Dendritic cell treated with granulocyte-macrophage colony-stimulating factor and Interleukin-4, amounts not matched to agents 40 ng/mL and 50 ng/mL, for 4 days (primary cell): ENCODE measurements around the gene NPAS3.

Source experiments
- H3K27ac Mint-ChIP-seq: one replicate; pipeline ENCODE4 v1.8.0; 2022; ENCODE audit warnings: mild to moderate bottlenecking, mixed read lengths
- H3K27me3 Mint-ChIP-seq: one replicate; pipeline ENCODE4 v1.8.0; 2022; ENCODE audit warnings: mild to moderate bottlenecking, mixed read lengths
- H3K36me3 Mint-ChIP-seq: one replicate; pipeline ENCODE4 v1.8.0; 2022; ENCODE audit warnings: low read depth, mixed read lengths
- H3K4me1 Mint-ChIP-seq: one replicate; pipeline ENCODE4 v1.8.0; 2022; ENCODE audit warnings: low read depth, mixed read lengths
- H3K4me3 Mint-ChIP-seq: one replicate; pipeline ENCODE4 v1.8.0; 2022; ENCODE audit warnings: mild to moderate bottlenecking, moderate library complexity, mixed read lengths
- H3K9me3 Mint-ChIP-seq: one replicate; pipeline ENCODE4 v1.8.0; 2022; ENCODE audit warnings: mixed read lengths
- intact Hi-C: fragments of 100-400 bp; cut with micrococcal nuclease; formaldehyde crosslinking; loops from one replicate; pipeline ENCODE4 v1.15.0; 2022

NPAS3 gene

GRCh38 chr14:33352821-33353220 lies 414.1 kb downstream of the NPAS3 start:
- Mint-ChIP-seq H3K9me3 (no peaks in the 10 kb centered on the region), H3K27me3 (no peaks in the 10 kb centered on the region), H3K27ac (no peak overlapping the region), H3K4me3 (no peak overlapping the region), H3K4me1 (no peaks in the 10 kb centered on the region), H3K36me3 (no peaks in the 10 kb centered on the region)
- intact Hi-C loops = no loop called here

DNA sequence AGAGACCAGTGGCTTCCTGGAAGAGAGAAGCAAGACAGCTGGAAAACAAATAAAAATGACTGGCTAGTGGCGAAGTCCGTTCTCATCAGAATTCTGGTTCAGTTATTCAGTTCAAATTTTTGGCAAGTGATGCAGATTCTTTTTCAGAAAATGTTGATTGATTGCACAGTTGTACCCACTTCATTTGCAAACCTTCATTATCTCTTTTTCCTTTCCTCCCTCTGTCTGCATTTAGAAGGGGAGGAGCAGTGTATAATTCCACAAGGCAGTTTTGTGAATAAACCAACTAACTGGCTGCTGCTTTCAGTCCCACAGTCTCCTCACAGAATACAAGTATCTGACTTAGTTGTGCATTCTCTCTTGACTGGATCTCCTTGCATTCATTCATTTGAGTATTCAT lies 417.5 kb downstream of the NPAS3 start:
- H3K27me3 Mint-ChIP-seq = no peaks in the 10 kb centered on the region
- H3K4me3 Mint-ChIP-seq = no peak overlapping the region
- H3K27ac Mint-ChIP-seq = no peak overlapping the region
- H3K4me1 Mint-ChIP-seq = no peaks in the 10 kb centered on the region
- H3K9me3 Mint-ChIP-seq = no peaks in the 10 kb centered on the region
- intact Hi-C loops = no loop called here
- H3K36me3 Mint-ChIP-seq = no peaks in the 10 kb centered on the region

DNA sequence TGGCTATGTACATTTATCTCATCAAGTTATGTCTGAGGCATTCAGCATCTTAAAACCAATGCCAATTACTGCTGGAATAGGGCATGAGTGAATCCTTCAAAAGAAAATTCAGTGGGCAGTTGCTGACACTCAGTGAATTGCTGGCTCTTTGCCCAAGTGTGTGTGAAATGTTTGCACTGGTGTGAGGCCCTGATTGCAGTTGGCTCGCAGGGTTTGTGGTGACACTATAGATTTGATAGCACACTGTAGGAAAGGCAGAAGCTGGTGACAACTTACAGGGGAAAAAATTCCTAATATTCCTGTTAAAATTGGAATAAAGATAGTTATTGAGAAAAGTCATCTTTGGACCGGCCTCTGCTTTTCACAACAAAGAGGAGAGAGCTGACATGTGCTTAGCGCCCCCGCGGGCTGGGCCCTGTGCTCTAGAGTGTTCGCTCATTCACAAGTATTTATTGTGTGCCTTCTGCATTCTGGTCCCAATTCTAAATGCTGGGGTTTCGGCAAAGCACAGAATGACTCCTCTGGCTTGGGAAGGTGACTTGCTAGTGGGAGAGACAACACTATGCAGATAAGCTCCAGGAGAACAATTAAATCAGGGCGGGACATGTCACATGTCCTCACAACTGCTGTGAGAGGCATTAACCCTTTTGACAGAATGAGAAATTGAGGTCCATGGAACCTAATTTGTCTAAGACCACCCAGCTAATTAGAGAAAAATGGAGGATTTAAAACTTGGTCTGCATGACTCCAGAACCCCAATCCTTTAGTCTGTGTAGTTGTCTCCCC lies 418.7 kb downstream of the NPAS3 start:
- no peaks in the 10 kb centered on the region for H3K36me3 Mint-ChIP-seq
- no peaks in the 10 kb centered on the region for H3K27me3 Mint-ChIP-seq
- H3K4me1 Mint-ChIP-seq = no peaks in the 10 kb centered on the region
- intact Hi-C loops = no loop called here
- no peak overlapping the region for H3K4me3 Mint-ChIP-seq
- no peaks in the 10 kb centered on the region for H3K9me3 Mint-ChIP-seq
- H3K27ac Mint-ChIP-seq = no peak overlapping the region

DNA sequence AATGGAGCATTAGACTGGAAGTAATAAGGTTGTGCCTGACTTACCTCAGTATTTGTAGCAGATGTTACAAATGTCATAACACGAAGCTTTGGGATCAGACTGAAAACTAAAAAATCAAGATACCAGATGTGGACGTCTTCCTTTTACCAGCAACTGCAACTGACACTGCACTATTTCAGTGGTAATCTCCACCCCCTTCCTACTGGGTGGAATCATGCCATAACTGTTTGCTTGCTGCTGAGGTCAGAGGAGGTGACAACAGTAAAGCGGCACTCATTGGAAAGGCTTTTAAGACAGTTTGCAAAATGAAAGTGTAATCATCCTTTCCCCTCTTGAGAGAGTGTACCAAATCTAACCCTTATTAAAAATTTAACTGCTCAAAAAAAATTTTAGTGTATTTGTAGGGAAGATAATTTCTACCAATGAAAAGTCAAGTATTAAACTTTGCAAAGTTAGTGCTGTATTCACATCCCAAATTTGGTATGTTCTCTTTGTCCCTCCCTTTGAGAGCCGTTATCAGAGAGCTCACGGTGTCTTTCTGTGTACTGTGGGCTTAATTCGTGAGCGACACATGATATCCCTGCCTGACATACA lies 420.7 kb downstream of the NPAS3 start:
- Mint-ChIP-seq H3K4me3 (no peak overlapping the region), H3K27me3 (peaks cover 2% of the 10 kb centered on the region), H3K9me3 (no peaks in the 10 kb centered on the region), H3K27ac (no peak overlapping the region), H3K4me1 (no peaks in the 10 kb centered on the region), H3K36me3 (no peaks in the 10 kb centered on the region)
- intact Hi-C loops = no loop called here

GRCh38 chr14:33362934-33363333 lies 424.3 kb downstream of the NPAS3 start:
- no peak overlapping the region for H3K4me3 Mint-ChIP-seq
- intact Hi-C loops = no loop called here
- H3K9me3 Mint-ChIP-seq = no peaks in the 10 kb centered on the region
- H3K36me3 Mint-ChIP-seq = no peaks in the 10 kb centered on the region
- no peak overlapping the region for H3K27ac Mint-ChIP-seq
- H3K4me1 Mint-ChIP-seq = no peaks in the 10 kb centered on the region
- peaks cover 2% of the 10 kb centered on the region for H3K27me3 Mint-ChIP-seq

- Mint-ChIP-seq H3K9me3 (no peaks in the 10 kb centered on the region), H3K4me1 (no peaks in the 10 kb centered on the region), H3K36me3 (no peaks in the 10 kb centered on the region), H3K27me3 (peaks cover 2% of the 10 kb centered on the region), H3K27ac (no peak overlapping the region), H3K4me3 (no peak overlapping the region)
- intact Hi-C loops = no loop called here
Observed at GRCh38 chr14:33363682-33364081, 425.0 kb downstream of the NPAS3 start.

DNA sequence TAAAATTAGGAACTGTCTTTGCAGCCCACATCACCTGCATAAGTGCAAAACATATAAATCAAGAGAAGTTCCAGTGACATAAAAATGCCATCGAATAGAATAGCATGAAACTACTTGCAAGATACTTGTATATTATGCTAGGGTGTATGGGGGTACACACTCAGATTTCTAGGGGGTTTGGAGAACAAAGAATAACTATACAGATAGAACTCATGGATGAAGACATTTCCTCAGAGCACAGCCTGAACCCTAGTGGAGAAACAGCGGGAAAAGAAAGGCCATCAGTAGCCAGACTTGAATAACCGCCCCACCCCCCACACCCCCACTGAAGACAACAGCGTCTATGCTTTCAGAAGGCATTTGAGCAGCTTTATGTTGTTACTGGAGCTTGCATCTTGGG lies 425.8 kb downstream of the NPAS3 start:
- Mint-ChIP-seq H3K9me3 (no peaks in the 10 kb centered on the region), H3K27me3 (peaks cover 2% of the 10 kb centered on the region), H3K4me1 (no peaks in the 10 kb centered on the region), H3K36me3 (no peaks in the 10 kb centered on the region), H3K27ac (no peak overlapping the region), H3K4me3 (no peak overlapping the region)
- intact Hi-C loops = no loop called here

DNA sequence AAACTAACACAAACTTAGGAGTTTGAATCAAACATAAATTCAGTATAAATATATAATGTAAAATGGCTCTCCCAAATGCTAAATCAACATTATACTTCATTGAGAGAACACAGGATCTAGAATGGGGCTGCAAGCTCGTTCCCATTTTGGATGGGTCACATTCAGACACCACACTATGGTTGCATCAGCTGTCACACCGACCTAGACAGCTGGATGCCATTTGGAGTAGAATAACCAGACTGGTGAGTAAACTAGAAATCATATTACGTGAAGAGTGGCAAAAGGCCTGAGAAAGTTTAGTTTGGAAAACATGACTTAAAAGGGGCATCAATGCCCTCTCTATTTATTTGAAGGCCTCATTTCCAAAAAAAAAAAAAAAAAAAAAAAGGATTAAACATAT lies 430.4 kb downstream of the NPAS3 start:
- no peaks in the 10 kb centered on the region for H3K36me3 Mint-ChIP-seq
- H3K9me3 Mint-ChIP-seq = no peaks in the 10 kb centered on the region
- no peak overlapping the region for H3K4me3 Mint-ChIP-seq
- H3K27ac Mint-ChIP-seq = no peak overlapping the region
- H3K4me1 Mint-ChIP-seq = no peaks in the 10 kb centered on the region
- H3K27me3 Mint-ChIP-seq = no peaks in the 10 kb centered on the region
- intact Hi-C loops = no loop called here

- H3K4me1 Mint-ChIP-seq = no peaks in the 10 kb centered on the region
- no peaks in the 10 kb centered on the region for H3K9me3 Mint-ChIP-seq
- no peak overlapping the region for H3K27ac Mint-ChIP-seq
- no peaks in the 10 kb centered on the region for H3K27me3 Mint-ChIP-seq
- H3K4me3 Mint-ChIP-seq = no peak overlapping the region
- intact Hi-C loops = no loop called here
- no peaks in the 10 kb centered on the region for H3K36me3 Mint-ChIP-seq
Observed at GRCh38 chr14:33369972-33370371, 431.3 kb downstream of the NPAS3 start.

DNA sequence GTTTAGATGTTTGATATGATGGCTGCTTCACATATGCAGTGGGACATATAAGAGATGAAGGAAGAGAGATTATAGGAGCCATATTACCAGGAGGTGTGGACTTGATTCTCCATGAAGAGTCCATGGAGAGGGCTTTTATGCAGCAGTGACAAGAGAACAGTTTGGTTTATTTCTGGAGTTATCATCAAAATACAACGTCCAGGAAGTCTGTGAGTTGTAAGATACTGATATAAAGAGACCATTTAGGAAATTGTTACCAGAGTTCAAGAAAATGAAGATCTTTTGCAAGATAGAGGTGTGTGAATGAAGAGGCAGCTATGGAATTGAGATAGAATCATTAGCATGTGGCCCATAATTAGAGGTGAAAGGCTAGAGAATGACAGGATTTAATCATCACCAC lies 431.7 kb downstream of the NPAS3 start:
- Mint-ChIP-seq H3K36me3 (no peaks in the 10 kb centered on the region), H3K9me3 (no peaks in the 10 kb centered on the region), H3K4me3 (no peak overlapping the region), H3K4me1 (no peaks in the 10 kb centered on the region), H3K27me3 (no peaks in the 10 kb centered on the region), H3K27ac (no peak overlapping the region)
- intact Hi-C loops = no loop called here

DNA sequence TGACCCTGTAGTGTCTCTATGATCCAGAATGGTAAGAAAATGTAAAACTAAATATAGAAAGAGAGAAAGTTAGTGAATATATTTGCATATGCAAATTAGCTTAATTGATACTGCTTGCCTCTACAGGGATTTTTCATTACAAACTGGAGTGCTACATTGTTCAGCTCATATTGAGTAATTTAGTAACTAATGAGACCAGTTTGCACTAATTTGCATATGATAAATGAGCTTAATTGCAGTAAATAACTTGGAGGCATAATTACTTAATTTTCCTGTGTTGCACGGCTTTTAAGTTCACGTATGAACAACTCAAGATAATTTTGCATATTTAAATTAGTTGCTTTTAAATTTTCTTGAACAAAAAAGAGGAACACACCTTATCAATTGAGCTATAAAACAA lies 436.5 kb downstream of the NPAS3 start:
- Mint-ChIP-seq H3K27ac (no peak overlapping the region), H3K4me1 (no peaks in the 10 kb centered on the region), H3K9me3 (no peaks in the 10 kb centered on the region), H3K4me3 (no peak overlapping the region), H3K27me3 (no peaks in the 10 kb centered on the region), H3K36me3 (no peaks in the 10 kb centered on the region)
- intact Hi-C loops = no loop called here

DNA sequence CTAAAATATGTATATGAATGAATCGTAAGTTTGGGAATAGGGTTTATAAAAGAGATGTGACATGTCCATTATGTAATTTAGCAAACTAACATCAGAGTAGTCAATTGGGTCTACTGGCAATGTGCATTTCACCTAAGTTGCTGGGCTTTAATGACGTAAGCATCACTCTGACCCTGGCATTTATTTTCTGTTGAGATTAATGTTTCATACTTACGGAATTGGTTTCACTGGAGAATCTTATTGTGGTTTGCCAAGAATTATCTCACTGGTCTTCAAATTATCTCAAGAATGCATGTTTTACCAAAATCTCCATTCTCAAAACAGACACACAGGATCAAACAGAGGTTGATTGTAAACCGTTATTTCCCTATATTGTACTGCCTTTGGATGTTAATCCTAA lies 437.1 kb downstream of the NPAS3 start:
- intact Hi-C loops = no loop called here
- H3K9me3 Mint-ChIP-seq = no peaks in the 10 kb centered on the region
- no peak overlapping the region for H3K4me3 Mint-ChIP-seq
- no peaks in the 10 kb centered on the region for H3K4me1 Mint-ChIP-seq
- no peaks in the 10 kb centered on the region for H3K36me3 Mint-ChIP-seq
- no peak overlapping the region for H3K27ac Mint-ChIP-seq
- no peaks in the 10 kb centered on the region for H3K27me3 Mint-ChIP-seq

DNA sequence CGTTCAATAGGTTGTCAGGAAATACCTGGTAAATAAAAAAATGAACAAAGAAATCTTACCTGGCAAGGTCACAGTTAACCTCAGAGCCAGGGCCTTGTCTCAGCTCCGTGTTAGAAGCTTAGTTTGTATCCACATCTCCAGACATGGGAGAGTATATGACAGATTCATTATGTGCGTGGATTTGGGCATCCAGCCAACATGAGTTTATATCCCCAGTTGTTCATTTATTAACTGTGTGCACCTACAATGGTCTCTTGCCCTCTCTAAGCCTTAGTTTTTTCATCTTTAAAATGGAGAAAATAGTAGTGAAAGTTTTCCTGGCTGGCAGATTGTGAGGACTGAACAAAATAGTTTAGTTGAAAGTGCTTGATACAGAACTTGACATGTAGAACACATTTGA lies 437.8 kb downstream of the NPAS3 start:
- Mint-ChIP-seq H3K27ac (no peak overlapping the region), H3K27me3 (no peaks in the 10 kb centered on the region), H3K4me1 (no peaks in the 10 kb centered on the region), H3K36me3 (no peaks in the 10 kb centered on the region), H3K4me3 (no peak overlapping the region), H3K9me3 (no peaks in the 10 kb centered on the region)
- intact Hi-C loops = no loop called here

DNA sequence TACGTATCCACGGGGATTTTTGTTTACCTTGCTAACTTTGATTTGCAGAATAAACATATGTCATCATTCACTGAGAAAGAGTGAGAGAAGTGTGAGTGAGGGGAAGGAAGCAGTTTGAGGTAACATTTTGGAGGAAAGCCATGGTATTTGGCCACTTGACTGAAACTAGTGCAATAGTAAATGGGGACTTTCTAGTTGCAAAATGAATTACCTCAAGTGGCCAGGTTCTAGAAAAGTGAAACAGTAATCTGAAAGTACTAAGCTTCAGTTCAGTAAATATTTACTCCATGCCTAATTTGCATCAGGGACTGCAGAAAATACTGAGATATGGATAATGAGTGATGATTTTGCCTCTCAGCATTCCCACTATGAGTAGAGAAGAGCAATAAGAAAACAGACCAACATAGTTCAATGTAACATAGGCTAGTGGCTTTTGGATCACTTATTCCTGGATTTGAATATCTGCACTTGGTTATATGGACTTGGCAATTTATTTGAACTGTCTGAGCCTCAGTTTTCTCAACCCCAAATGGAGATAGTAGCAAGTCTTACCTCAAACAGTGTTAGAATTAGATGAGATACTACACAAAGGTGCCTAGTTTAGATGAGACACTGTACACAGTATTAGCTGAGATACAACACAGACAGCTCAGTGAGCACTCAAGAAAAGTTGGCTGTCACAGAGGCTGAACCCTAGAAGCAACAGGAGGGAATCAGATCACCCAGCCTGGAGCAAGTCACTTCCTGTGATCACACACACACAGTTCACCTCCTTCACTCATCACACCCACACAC lies 439.1 kb downstream of the NPAS3 start:
- Mint-ChIP-seq H3K27me3 (no peaks in the 10 kb centered on the region), H3K36me3 (no peaks in the 10 kb centered on the region), H3K4me1 (no peaks in the 10 kb centered on the region), H3K4me3 (no peak overlapping the region), H3K27ac (no peak overlapping the region), H3K9me3 (no peaks in the 10 kb centered on the region)
- intact Hi-C loops = no loop called here
